CD4-positive, alpha-beta T cell treated with Interleukin-10 for 1 hour (primary cell): ENCODE data around the gene FAM53B.

ENCODE experiments used
- DNase-seq: peaks from one replicate; pipeline ENCODE4 v3.0.0-alpha.2; 2020

The FAM53B gene

DNA sequence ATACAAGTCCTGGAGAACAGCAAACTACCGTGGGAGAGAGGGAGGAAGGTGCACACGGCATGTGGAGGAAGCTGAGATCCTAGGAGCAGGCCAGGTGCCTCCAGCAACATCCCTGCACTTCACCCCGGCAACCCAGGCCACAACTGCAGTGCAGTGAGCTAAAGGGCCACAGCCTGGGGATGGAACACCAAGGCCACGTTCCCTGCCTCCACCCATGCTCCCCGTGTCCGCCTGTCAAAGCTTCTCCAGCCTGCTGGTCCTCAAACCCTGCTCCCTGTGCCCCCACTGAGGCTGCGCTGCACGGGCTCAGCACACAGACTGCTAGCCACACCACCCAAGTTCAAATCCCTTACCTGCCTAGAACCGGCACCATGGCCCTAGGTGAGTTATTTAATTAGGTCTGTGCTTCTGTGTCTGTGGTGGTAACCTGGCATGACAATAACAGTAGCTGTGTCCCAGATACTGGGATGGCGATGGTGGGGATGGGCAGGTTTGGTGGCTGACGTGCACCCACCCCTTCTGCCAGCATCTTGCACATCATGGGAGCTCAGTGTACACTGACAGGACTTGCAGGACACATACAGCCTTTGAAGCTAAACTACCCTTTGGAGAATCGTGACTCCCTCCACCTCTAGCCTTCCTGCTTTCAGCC lies 85.5 kb downstream of the FAM53B start:
- DNase-seq: no peak

DNA sequence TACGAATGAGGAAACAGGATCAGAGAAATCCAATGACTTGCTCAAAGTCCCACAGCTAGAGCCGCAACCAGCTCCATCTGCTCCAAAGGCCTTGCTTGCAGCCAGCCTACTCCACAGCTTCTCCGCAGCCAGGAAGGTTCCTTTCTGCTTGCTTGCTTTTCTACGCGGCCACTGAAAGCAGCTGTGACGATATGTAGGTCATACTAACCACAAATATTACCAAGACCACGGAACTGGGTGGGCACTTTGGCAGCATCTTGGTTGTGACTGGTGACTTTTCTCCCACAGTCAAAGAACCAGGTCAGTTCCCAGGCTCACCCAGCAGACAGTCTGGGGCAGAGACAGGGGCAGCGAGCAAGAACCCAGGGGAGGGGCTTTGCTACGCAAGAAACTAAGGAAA lies 86.4 kb downstream of the FAM53B start:
- DNase-seq: peak; percentile 76

DNA sequence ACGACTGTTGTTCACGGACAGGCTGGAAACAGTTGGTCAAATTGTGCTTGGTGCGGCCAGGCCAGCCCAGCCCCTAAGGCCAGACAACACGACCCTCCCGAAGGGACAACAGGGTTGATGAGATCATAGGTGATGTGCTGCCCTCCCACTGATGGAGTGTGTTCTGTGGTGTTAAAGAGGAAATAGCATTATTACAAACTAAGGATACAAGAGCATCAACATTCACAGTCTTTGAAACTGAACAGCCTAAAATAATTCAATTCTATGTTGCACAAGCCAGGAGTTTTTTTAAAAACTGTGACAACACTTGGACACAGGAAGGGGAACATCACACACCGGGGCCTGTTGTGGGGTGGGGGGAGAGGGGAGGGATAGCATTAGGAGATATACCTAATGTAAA lies 87.6 kb downstream of the FAM53B start:
- no peak for DNase-seq

DNA sequence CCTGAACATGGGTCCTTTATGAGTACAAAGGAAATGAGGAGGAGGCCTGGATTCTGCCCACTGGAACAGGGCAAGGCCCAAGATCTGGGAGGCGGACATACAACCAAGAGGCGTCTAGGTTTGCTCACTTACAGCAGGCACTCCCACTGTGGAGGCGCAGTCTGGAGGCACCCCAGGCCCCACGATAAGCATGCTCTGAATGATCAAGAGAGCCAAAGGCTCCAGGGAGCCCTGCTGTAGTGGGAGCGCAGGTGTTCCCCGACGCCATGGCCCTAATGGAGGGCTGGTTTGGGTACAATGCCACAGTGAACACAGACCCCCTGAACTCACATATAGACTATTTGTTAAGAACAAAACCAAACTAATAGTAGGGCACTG lies 88.1 kb downstream of the FAM53B start:
- no peak for DNase-seq

DNA sequence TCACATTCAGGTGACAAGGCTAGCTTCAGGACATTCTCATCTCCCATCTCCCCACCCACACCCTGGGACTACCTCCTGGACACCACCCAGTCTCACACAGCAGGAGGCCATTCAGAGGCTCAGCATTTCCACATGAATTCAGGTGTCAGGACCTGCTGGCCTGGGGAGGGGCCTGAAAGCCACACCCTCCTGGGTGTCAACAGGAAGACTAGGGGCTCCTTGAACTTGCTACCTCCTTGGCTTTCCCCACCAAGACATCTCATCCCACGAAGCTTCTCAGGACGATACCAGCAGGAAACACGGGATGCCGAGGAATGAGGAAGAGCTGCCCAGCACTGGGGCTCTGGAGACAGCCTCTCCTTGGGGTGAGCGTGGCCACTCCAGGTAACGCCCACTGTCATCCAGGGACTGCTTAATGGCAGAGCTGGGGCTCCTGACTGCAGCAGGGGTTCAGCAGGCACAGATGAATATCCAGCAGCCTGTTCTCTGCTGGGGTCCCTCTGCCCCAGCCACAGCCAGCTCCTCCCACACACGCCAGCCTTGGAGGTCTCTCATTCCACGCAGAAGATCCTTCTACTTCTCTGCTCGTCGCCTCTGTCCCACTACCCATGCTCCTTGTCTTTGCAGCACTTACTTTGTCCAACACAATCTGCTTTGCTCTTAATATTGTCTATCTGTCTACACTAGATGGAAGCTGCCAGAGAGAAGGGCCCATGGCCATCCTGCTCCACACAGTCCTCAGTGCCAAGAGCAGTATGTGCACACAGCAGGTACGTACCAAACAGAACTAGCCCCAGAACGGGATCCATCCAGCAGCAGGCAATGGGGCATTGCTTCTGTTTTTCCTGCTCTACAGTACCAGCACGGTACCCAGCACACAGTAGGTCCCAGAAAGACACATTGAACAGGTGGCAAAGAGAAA lies 88.7 kb downstream of the FAM53B start:
- no peak for DNase-seq

DNA sequence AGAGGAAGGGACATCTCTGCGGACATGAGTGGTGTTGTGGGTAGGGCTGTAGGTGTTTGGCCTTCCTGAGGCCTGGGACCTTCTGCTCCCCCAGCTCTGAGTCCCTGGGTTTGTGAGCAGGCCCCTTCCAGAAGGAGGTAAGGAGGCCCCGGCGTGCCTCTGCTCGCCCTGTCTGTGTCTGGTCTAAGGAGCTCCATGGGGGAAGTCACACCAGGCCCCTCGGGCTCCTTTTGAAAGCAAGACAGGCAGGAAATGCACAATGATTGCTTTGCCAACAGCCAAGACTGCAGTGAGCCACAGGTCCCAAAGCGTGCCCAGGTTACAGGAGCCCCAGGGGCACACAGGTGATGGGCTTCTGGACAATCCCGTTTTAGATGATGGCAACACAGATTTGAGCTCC lies 89.5 kb downstream of the FAM53B start:
- DNase-seq: peak; percentile 39

DNA sequence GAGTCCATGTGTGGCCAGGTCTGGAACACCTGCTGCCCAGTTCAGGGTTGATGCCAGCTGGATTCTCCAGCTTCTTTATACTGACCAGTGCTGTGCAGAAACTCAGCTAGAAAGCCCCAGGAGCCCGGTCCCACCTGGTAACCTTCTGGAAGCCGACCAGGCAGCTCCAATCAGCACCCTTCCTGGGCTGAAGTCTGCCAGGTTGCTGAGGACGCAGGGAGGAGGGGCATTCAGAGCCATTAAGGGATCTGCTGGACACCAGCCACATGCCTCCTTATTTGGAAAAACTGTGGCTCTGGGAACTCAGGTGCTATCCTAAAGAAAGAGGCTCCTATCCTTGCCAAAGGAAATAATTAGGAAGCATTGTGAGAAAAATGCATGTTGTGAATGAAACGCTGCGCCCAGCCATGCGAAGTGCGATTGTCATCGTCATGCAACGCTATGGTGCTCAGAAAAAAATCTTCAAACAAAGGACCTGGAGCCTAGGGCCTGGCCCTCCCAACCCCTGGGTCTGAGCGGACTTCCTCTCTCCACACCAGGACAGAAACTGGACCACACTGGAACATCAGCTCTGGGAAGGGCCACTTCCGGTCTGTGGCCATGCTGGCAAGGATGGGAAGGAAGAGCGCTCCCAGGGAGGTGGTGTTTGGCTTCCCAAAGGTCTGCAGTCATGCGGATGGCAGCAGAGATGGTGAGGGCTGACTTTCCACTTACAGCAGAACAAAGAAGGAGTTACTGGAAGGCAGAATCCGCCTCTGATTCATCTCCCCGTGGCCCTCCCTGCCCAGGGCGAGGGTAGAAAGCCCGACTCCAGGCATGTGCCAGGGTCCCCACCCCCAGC lies 90.1 kb downstream of the FAM53B start:
- DNase-seq: no peak

DNA sequence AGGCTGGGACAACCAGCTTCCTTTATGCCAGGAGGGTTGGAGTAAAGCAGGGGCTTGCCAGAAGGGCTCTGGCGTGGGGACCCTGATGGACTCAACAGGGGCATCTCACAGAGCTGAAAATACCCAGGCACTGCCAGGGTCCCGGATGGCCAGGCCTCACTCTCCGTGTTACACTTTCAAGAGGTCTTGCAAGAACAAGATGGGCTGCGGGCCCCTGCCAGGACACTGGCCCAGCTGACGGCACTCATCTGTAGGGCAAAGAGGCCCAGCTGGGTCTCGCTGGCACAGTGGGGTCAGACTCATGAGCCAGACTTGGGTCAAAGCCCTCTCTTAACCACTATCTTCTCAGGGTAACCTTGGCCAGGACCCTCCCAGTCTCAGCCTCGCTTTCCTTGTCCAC lies 90.9 kb downstream of the FAM53B start:
- no peak for DNase-seq

DNA sequence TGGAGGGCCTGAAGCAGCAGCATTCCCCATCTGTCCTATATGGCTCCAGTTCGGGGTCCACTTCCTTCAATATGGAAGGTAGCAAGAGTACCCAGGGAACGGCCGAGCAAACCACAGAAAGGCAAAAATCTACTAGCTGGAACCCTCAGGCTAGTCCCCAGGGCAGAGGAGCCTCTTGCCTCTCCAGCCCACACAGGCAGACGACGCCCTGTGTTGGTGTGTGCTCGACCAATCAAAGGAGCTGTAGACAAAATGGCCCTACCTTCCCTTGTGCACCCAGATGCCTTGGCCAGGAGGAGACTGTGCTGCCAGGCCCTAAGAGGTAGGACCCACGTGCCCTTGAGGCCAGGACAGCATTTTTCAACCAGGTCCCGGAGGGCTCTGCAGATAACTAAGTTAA lies 91.5 kb downstream of the FAM53B start:
- no peak for DNase-seq

DNA sequence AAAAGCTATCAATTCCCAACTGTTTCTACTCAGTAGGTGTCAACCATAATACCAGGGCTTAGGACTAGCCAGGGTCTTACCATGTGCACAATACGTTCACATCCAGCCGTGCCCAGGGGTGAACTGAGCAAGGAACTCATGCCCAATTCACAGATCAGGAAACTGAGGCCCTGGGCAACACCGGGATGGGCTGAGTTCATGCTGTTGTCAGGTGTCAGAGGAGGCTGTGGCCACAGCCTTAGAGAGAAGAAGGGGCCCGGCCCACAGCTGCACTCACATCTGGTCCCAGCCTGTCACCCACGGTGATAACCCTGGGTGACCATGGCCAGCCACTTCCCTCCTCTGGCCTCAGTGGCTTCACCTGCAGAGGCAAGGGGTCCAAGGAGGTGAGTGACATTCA lies 92.0 kb downstream of the FAM53B start:
- DNase-seq: no peak

DNA sequence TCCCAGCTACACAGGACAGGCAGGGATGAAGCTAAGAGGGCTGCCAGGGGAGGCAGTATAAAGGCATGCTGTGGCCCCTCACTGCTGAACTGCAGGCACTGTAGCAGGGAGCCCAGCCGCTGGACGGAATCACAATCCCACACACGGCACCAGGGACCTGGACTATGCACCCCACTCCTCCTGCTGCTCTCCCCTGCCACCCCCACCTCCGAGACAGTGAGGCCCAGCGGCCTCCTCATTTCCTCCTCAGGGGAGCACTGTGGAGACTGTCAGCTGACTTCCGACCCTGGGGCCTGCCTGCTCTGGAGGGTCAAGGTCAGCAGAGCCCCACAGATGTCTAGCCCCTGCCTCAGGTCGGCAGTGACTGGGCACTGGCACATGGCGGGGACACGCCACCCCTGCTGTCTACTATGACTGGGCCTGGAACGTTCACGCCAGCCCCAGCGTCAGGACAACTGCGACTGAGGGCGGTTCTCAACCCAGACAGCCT lies 92.7 kb downstream of the FAM53B start:
- peak; percentile 19 for DNase-seq

DNA sequence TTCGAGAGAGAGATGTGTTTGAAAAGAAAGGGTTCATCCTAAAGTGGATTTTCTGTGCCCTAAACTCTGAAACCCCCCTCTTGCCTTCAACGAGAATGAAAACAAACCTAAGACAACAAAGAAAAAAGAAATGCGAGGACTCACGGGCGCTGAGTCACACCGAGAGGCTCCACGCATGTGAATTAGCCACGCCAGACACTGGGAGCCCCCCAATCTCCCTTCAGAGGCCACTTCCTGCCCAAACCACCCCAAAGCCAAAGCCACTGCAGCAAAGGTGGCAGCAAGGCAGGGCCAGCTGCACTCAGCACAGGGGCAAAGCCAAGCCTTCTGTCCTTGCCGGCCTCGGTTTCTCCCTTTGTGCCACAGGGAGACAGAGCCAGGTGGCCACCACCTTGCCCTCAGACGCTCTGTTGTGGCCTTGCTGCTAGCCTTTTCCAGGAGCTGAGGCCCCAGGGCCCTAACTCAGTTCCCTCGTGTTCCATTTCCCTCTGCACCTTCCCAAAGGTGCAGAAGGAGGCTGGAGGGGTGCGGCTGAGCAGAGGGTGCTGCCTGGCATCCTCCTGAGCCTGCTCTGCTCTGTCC lies 93.3 kb downstream of the FAM53B start:
- DNase-seq: peak; percentile 75

DNA sequence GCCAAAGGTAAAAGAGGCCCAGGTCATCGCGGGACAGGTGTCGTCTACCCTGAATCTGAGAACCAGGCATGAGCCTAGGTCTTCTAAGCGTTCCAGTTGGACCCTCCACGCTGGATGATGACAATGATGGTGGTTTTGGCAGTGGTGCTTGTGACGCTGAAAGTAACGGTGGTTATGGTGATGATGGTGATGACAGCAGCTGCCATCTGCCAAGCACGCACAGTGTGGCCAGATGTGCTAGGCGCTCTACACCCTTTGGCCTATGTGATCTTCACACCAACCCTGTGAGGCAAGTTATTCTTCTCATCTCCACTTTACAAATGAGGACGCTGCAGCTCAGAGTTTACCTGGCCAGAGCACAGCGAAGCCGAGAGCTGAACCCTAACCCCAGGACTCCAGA lies 93.9 kb downstream of the FAM53B start:
- peak; percentile 47 for DNase-seq

DNA sequence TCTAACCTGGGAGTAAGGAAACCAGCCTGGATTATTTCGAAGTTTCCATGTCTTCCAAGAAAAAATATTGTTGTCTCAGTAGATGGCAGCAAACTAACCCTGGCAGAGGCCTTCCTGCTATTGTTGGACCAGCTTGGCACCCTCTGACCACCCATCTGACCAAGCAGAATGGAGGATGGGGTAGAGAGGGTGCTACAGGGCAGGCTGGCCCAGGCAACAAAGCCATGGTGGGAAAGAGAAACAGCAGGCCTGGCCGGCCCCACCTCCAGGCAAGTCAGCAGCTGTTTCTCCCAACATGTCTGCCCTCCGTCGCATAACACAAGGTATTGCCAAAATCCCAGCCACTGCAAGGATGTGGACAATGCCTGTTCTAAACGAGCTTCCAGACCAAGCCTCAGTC lies 95.0 kb downstream of the FAM53B start:
- no peak for DNase-seq

DNA sequence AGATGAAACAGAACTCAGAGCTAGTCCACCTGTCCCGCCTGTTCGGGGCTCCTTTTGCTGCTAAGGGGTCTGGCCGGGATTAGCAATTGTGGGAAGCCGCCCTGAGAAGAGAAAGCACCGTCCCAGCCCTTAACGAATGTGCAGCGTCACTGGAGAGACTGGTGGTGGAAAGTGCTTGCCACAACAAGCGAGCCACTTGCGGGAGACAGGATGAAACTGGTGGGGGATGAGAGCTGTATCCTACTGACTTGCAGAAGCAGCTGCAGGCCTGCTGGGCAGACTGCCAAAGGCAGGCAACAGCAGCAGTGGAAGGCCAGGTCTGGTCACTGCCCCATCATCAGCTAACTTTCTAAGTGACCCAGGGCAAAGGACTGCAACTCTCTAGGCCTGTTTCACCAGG lies 95.4 kb downstream of the FAM53B start:
- DNase-seq: peak; percentile 54

DNA sequence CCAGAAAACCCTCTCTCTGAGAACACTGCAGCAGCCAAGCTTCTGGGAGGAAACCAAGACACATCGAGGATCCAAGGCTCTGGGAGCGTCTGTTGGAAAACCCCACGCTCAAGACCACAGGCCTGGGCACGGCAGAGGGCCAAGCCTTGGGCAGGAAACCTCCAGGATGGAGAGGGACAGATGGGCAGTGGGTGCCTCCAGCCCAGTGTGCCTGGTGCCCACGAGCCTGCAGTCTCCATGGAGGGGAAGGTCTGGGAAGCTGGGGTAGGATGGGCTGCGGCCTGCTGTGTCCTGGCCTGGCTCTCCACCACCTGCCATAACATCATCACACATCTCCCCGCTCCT lies 96.1 kb downstream of the FAM53B start:
- DNase-seq: no peak

DNA sequence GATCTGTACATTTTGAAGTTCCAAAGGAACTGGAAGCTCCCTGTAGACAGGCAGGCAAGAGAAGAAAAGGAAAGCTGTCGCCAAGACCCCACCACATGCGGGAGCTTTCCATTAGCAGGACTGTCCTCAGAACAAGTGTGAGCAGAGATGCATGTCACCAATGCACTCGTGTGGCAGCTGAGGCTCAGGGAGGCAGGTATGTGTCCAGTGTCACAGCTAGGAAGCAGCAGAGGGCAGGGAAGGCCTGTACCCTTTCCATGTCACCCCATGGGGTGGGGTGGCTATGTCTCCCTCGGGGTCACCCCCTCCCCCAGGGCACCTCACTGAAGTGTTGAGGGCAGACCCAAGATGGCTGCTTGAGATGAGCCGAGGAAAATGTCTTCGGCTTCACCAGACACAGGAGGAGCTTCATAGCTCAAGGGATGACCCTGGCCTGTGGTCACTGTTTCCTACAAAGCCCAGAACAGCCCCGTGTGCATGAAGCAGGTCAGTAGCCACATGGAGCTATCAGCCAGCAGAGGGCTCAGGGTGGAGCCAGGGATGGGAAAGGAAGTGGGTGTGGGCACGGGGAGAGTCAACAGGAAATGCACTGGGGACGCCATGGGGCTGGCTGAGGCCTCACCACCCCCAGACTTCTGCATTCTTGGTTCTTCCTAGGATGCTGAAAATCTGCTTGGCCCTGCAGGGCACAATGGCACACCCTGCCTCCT lies 96.6 kb downstream of the FAM53B start:
- DNase-seq: peak; percentile 79

DNA sequence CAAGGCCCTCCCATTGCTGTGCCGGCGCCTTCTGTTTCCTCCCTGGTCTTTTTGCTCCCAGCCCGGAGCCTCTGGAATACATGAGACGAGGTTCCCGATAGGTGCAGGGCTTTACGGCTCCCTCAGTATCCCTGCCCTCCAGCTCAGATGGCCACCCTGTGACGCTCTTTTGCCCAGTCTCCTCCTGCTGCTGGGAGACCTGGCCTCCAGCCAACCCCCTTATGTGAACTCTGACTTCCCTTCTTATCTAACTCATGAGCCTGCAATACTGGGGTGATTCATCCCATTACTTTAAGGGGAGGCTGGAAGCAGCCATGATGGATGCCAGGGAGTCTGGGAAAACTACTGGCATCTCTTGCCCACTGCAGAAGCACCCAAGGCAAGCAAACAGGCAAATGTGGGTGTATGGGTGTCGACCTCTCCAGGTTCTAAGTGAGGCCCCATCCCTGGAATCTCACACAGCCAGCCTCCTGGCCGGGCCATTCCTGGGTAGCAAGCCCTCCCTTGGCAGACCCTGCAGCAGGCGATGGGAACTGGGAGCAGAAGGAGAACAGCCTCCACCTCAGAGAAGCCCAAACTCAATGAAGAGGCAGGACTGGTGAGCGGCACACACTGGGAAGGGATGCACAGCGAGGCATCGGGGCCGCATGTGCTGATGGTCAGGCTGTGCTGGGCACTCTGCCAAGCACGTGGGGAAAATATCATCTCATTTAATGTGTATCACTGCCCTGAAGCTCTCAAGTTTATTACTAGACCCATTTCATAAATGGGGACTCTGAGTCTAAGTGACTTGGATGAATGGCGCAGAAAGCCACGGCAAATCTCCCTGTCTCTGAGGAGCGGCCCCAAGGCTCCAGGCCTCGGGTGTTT lies 97.5 kb downstream of the FAM53B start:
- DNase-seq: no peak

DNA sequence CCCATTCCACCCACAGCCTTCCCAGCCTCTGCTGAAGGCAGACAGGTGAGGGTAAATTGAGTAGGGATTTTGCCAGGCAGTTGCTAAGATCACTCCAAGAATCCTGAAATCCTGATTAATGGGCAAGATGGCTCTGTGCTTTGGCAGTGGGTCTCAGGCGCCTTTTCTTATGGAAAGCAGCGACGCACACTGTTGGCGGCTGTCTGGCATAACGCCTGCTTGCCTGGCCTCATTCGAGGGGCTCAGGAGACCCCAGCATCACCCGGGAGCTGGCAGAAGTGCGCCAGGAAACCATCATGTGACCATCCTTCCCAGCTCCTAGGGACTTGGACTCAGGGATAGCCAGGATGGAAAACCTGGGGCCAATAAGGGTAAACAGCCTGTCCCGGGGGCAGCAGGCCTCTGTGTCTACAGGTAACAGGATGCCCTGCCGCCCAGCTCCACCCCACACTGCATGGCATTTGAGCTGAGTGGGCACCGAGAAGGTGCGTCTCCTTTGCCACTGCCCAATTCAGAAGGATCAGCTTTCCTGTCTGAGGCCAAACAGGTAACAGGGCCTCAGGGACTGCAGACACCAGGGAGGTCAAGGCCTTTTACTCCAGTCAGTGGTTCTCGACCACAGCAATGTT lies 98.6 kb downstream of the FAM53B start:
- no peak for DNase-seq

DNA sequence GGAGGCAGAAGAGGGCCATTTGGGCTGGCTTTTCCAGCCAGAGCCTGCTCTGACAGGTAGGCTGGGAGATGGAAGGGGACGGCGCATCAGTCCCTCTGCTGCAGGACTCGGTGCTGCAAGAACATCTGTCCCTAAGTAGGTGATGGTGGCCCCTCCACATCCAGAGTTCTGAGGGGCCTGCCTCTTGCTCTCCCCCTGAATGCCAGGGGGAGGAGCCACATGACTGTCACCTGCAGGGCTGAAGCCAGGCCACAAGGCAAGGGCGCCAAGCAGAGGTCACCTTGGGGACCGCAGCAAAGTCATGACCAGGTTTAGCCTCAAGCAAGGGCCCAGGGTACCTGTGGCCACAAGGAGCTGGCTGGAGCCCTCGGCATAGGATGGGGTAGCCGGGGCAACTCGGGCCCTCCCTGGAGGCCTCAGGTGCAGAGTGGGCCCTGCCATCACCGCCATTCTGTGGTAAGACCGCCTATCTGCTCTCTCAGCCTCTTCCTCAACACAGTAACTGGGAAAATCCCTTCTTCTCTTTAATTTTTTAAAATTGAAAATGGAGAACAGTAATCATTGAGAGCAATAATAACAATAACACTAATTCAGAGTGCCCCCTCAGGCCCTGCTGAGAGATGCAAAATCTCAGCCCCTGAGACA lies 99.3 kb downstream of the FAM53B start:
- no peak for DNase-seq
